Measurements from ENCODE around the gene NRN1L. TPM values are rescaled to one million over a fixed set of nuclear protein-coding genes. Genes with fewer than 3 reads are reported as not detected.

NRN1L gene
- total RNA-seq, 3 donors from 2014 or later (not counting 1 experiment from before 2014, with no cell fraction given) = 0.70 to 1.3 TPM; not detected in 1

DNA sequence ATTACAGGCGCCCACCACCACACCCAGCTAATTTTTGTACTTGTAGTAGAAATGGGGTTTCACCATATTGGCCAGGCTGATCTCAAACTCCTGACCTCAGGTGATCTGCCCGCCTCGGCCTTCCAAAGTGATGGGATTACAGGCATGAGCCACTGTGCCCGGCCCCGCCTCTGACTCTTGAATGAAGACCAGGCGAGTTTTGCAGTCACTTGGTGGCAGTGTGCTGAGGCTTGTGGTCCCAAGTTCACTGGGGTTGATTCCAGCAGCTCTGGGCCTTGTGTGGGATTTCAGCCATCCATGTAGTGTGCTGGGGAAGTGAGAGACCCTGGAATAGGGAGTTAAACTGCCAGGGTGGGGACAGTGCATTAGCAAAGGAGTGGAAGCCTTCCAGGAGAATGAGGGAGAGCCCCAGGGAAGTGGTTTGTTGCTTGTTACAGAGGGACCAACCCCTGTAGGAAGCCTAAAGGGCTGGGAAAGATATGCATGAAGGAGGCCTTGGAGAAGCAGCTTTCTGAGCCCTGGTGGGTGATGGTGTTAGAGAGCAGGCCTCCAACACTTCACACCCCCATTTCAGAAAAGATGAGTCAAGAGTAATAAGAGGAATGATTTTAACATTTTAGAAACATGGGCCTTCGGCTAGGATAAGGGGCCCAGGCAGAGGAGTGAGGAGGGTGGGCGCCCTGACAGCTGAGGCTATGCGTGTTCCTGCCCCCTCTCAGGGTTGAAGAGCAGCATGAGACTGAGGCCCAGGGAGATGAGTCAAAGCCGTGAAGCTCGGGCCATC lies 22.9 kb downstream of the NRN1L start:
- 96% methylated on average over 10 of the region's 11 CpGs for WGBS (ENCODE audit: insufficient coverage)
- no peak overlapping the region for H3K27ac Mint-ChIP-seq
- no peaks in the 10 kb centered on the region for H3K27me3 Mint-ChIP-seq (ENCODE audit: low read depth in 2 of 2)
- intact Hi-C loops (cut with micrococcal nuclease) = no loop called here
- Histone ChIP-seq H3K4me1 (ENCODE audit: control insufficient read depth, insufficient read depth, low read length) (no peaks in the 10 kb centered on the region), H3K36me3 (ENCODE audit: control insufficient read depth, insufficient read depth, low read length) (peaks cover 16% of the 10 kb centered on the region), H3K9me3 (ENCODE audit: control insufficient read depth, insufficient read depth, low read length) (no peaks in the 10 kb centered on the region), H3K27me3 (ENCODE audit: control insufficient read depth, insufficient read depth, low read length) (no peaks in the 10 kb centered on the region), H3K4me3 (ENCODE audit: low read length) (no peak overlapping the region), H3K27ac (ENCODE audit: low read length) (no peak overlapping the region)
- TF ChIP-seq, protein P1, sequence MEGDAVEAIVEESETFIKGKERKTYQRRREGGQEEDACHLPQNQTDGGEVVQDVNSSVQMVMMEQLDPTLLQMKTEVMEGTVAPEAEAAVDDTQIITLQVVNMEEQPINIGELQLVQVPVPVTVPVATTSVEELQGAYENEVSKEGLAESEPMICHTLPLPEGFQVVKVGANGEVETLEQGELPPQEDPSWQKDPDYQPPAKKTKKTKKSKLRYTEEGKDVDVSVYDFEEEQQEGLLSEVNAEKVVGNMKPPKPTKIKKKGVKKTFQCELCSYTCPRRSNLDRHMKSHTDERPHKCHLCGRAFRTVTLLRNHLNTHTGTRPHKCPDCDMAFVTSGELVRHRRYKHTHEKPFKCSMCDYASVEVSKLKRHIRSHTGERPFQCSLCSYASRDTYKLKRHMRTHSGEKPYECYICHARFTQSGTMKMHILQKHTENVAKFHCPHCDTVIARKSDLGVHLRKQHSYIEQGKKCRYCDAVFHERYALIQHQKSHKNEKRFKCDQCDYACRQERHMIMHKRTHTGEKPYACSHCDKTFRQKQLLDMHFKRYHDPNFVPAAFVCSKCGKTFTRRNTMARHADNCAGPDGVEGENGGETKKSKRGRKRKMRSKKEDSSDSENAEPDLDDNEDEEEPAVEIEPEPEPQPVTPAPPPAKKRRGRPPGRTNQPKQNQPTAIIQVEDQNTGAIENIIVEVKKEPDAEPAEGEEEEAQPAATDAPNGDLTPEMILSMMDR (IDR thresholded peaks at IDR 0.05) = no peak
- H3K4me3 Mint-ChIP-seq = no peak overlapping the region
- no peaks in the 10 kb centered on the region for H3K9me3 Mint-ChIP-seq
- DNase-seq = no peak
- no peaks in the 10 kb centered on the region for H3K36me3 Mint-ChIP-seq
- ATAC-seq = no peak
- H3K4me1 Mint-ChIP-seq = peaks cover 4 to 16% of the 10 kb centered on the region in 2 donors

DNA sequence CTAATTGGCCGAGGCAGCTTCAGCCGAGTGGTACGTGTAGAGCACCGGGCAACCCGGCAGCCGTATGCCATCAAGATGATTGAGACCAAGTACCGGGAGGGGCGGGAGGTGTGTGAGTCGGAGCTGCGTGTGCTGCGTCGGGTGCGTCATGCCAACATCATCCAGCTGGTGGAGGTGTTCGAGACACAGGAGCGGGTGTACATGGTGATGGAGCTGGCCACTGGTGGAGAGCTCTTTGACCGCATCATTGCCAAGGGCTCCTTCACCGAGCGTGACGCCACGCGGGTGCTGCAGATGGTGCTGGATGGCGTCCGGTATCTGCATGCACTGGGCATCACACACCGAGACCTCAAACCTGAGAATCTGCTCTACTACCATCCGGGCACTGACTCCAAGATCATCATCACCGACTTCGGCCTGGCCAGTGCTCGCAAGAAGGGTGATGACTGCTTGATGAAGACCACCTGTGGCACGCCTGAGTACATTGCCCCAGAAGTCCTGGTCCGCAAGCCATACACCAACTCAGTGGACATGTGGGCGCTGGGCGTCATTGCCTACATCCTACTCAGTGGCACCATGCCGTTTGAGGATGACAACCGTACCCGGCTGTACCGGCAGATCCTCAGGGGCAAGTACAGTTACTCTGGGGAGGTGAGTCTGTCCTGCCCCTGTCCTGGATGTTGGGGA lies 24.5 kb downstream of the NRN1L start:
- Histone ChIP-seq H3K9me3 (ENCODE audit: control insufficient read depth, insufficient read depth, low read length) (no peaks in the 10 kb centered on the region), H3K4me3 (ENCODE audit: low read length) (no peak overlapping the region), H3K36me3 (ENCODE audit: control insufficient read depth, insufficient read depth, low read length) (peaks cover 13% of the 10 kb centered on the region), H3K4me1 (ENCODE audit: control insufficient read depth, insufficient read depth, low read length) (no peaks in the 10 kb centered on the region), H3K27me3 (ENCODE audit: control insufficient read depth, insufficient read depth, low read length) (no peaks in the 10 kb centered on the region), H3K27ac (ENCODE audit: low read length) (no peak overlapping the region)
- WGBS (ENCODE audit: insufficient coverage) = 98% methylated on average over 36 of the region's 36 CpGs
- Mint-ChIP-seq H3K27me3 (ENCODE audit: low read depth in 2 of 2) (no peaks in the 10 kb centered on the region), H3K36me3 (no peaks in the 10 kb centered on the region), H3K9me3 (no peaks in the 10 kb centered on the region), H3K4me1 (peaks cover 4 to 20% of the 10 kb centered on the region in 2 donors), H3K27ac (peak overlapping the region; percentile 21 to 64), H3K4me3 (no peak overlapping the region)
- ATAC-seq (no peak), DNase-seq (no peak)
- intact Hi-C loops (cut with micrococcal nuclease) = no loop called here
- TF ChIP-seq, protein P1 (IDR thresholded peaks at IDR 0.05) = no peak

DNA sequence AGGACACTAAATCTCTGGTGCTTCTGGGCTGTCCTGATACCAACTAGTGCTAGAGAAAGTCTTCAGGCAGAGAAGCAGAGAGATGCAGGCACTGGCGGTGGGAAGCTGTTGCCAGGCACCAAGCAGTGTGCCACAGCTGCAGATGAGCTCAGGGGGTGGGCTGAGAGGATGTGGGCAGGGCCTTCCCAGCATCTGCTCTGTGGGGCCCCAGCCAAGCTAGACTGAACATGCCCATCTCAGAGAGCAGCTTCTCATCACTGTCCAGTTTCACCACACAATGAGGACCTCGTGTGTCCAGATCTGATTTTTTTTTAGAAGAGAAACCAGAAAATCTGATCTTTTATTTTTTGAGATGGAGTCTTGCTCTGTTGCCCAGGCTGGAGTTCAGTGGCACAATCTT lies 25.5 kb downstream of the NRN1L start:
- Histone ChIP-seq H3K4me3 (ENCODE audit: low read length) (no peak overlapping the region), H3K27me3 (ENCODE audit: control insufficient read depth, insufficient read depth, low read length) (no peaks in the 10 kb centered on the region), H3K4me1 (ENCODE audit: control insufficient read depth, insufficient read depth, low read length) (no peaks in the 10 kb centered on the region), H3K27ac (ENCODE audit: low read length) (no peak overlapping the region), H3K36me3 (ENCODE audit: control insufficient read depth, insufficient read depth, low read length) (peaks cover 13% of the 10 kb centered on the region), H3K9me3 (ENCODE audit: control insufficient read depth, insufficient read depth, low read length) (no peaks in the 10 kb centered on the region)
- Mint-ChIP-seq H3K9me3 (no peaks in the 10 kb centered on the region), H3K4me3 (no peak overlapping the region), H3K36me3 (no peaks in the 10 kb centered on the region), H3K27me3 (ENCODE audit: low read depth in 2 of 2) (no peaks in the 10 kb centered on the region), H3K4me1 (peaks cover 4 to 17% of the 10 kb centered on the region in 2 donors), H3K27ac (no peak overlapping the region)
- TF ChIP-seq, protein P1 (IDR thresholded peaks at IDR 0.05) = no peak
- 74% methylated on average over 2 of the region's 2 CpGs for WGBS (ENCODE audit: insufficient coverage)
- ATAC-seq (no peak), DNase-seq (no peak)
- intact Hi-C loops (cut with micrococcal nuclease) = no loop called here
